GM21390 (cell line): ENCODE measurements around the gene ARHGAP26.
"Not testable (repeated sequence)": the region's sequence is repeated elsewhere in the genome, so short reads cannot be mapped to it uniquely, and the experiment has no call there.

ENCODE experiments used
- ATAC-seq: cut with Tn5 transposase; IDR thresholded peaks from one replicate; pipeline ENCODE4 v1.9.1; 2021; ENCODE audit not compliant: unreplicated experiment

The ARHGAP26 gene

GRCh38 chr5:143071927-143072326 lies 301.8 kb downstream of the ARHGAP26 start:
- no peak for ATAC-seq

- ATAC-seq: no peak
These were observed 302.6 kb downstream of the ARHGAP26 start for GRCh38 chr5:143072734-143073133.

GRCh38 chr5:143073766-143074165 lies 303.6 kb downstream of the ARHGAP26 start:
- no peak for ATAC-seq

GRCh38 chr5:143074414-143074996 lies 304.3 kb downstream of the ARHGAP26 start:
- no peak for ATAC-seq

GRCh38 chr5:143076377-143076776 lies 306.2 kb downstream of the ARHGAP26 start:
- no peak for ATAC-seq

GRCh38 chr5:143077453-143078103 lies 307.4 kb downstream of the ARHGAP26 start:
- no peak for ATAC-seq

GRCh38 chr5:143078313-143078712 lies 308.1 kb downstream of the ARHGAP26 start:
- ATAC-seq: no peak

GRCh38 chr5:143078971-143079370 lies 308.8 kb downstream of the ARHGAP26 start:
- no peak for ATAC-seq

GRCh38 chr5:143080407-143080806 lies 310.2 kb downstream of the ARHGAP26 start:
- no peak for ATAC-seq

GRCh38 chr5:143080982-143081381 lies 310.8 kb downstream of the ARHGAP26 start:
- ATAC-seq: no peak

GRCh38 chr5:143083006-143083405 lies 312.8 kb downstream of the ARHGAP26 start:
- no peak for ATAC-seq

- ATAC-seq: no peak
These were observed 314.2 kb downstream of the ARHGAP26 start for GRCh38 chr5:143084407-143084806.

GRCh38 chr5:143085319-143085917 lies 315.2 kb downstream of the ARHGAP26 start:
- no peak for ATAC-seq

- no peak for ATAC-seq
These were observed 316.4 kb downstream of the ARHGAP26 start for GRCh38 chr5:143086546-143086907.

GRCh38 chr5:143086908-143087637 lies 316.9 kb downstream of the ARHGAP26 start:
- ATAC-seq: no peak

GRCh38 chr5:143088702-143089101 lies 318.5 kb downstream of the ARHGAP26 start:
- not testable (repeated sequence) for ATAC-seq

- not testable (repeated sequence) for ATAC-seq
These were observed 319.9 kb downstream of the ARHGAP26 start for GRCh38 chr5:143090044-143090443.

- not testable (repeated sequence) for ATAC-seq
These were observed 322.7 kb downstream of the ARHGAP26 start for GRCh38 chr5:143092711-143093451.

GRCh38 chr5:143093452-143094086 lies 323.4 kb downstream of the ARHGAP26 start:
- ATAC-seq: no peak

GRCh38 chr5:143094087-143094521 lies 323.9 kb downstream of the ARHGAP26 start:
- no peak for ATAC-seq

- not testable (repeated sequence) for ATAC-seq
These were observed 324.4 kb downstream of the ARHGAP26 start for GRCh38 chr5:143094608-143095007.
